Ovary (tissue), 9 donors: ENCODE data around the gene TENM3. TPM values are rescaled to one million over a fixed set of nuclear protein-coding genes. Genes with fewer than 3 reads are reported as not detected.

ENCODE experiments used
- DNase-seq, 5 donors: peaks; one replicate each; pipeline ENCODE4 v3.0.0-alpha.2; 2019 to 2020
- H3K27ac ChIP-seq, 2 donors: fragments of 200-600 bp; one replicate each; pipeline versions ENCODE4 v1.5.1 to v1.8.0; 2019 to 2022
- H3K27me3 ChIP-seq: fragments of 200-600 bp; one replicate; pipeline ENCODE4 v1.8.0; 2022
- H3K36me3 ChIP-seq: fragments of 200-600 bp; sonication (generic); one replicate; pipeline ENCODE4 v1.5.1; 2019
- H3K4me1 ChIP-seq: one replicate; pipeline ENCODE4 v1.8.1; 2013; ENCODE audit warnings: mild to moderate bottlenecking, moderate library complexity; ENCODE audit not compliant: insufficient read depth
- H3K4me3 ChIP-seq: fragments of 200-600 bp; sonication (generic); one replicate; pipeline ENCODE4 v1.5.1; 2017
- H3K9me3 ChIP-seq, 2 donors: fragments of 200-600 bp in 1 of 2; sonication (generic) in 1 of 2; one replicate each; pipeline versions ENCODE4 v1.5.1 to v1.8.1; 2013 to 2019; ENCODE audit warnings: mild to moderate bottlenecking in 1 of 2, moderate library complexity in 1 of 2
- CTCF ChIP-seq, 3 donors: fragments of 450-650 bp in 2 of 3; fragments of 200-600 bp in 1 of 3; IDR thresholded peaks; one replicate each; pipeline versions ENCODE4 v1.5.1 to v1.8.0; 2016 to 2022; ENCODE audit warnings: antibody characterized with exemption in 3 of 3, mild to moderate bottlenecking in 1 of 3
- EP300 ChIP-seq: sonication (generic); formaldehyde crosslinking; IDR thresholded peaks from one replicate; pipeline ENCODE4 v1.6.1; 2017; ENCODE audit warnings: antibody characterized with exemption
- POLR2A ChIP-seq: fragments of 450-650 bp; IDR thresholded peaks from one replicate; pipeline ENCODE4 v1.6.1; 2017; ENCODE audit warnings: antibody characterized with exemption, mild to moderate bottlenecking, moderate library complexity
- WGBS, 3 donors: extraction: QIAGEN DNeasy Blood & Tissue Kit in 1 of 3; methylation state at CpG; one replicate each; pipeline versions ENCODE4 v1.1.5 to v1.1.7; 2013 to 2017; 5-methylcytosine and 5-hydroxymethylcytosine counted together
- intact Hi-C, 4 donors: fragments of 100-400 bp; cut with DNase I; formaldehyde crosslinking; loops; one replicate each; pipeline versions ENCODE4 v1.11.0 to v1.15.1; 2022 to 2023
- polyA plus RNA-seq, 2 donors: library from polyadenylated mRNA; stranded (reverse); fragments of 200-250 nt in 1 of 2; fragments of 350-450 nt in 1 of 2; fragmentation: Illumina TruSeq in 1 of 2; extraction: RNeasy Lipid Tissue Mini Kit (QIAGEN cat#74804) in 1 of 2; gene quantifications; one replicate each; pipeline ENCODE4 v1.2.3, GENCODE V29; 2013 to 2014
- total RNA-seq, 7 donors: library from RNA; depleted of rRNA in 2 of 7; stranded (reverse); fragments of >200 nt in 2 of 7; fragmentation: NEBNext Ultra II Directional in 3 of 7; extraction: Animal tissue kit (Norgen Biotek cat#: 25700) in 3 of 7; gene quantifications; one replicate each; pipeline versions ENCODE4 v1.1.0 to v1.2.4, GENCODE V29; 2016 to 2023
- donor health status: DM: no; HTN: no; CAD: no; lungs with moderate emphysema.
- donor health status: DM: no; HTN: no; CAD: no.
- donor health status: Bipolar disorder and iron deficiency.
- donor health status: DM: yes; HTN: yes; CAD: no.
- donor health status: DM: no; HTN: no; CAD: no.
- donor health status: DM: yes; HTN: yes; CAD: no.

Gene TENM3
- total and polyA plus RNA-seq, 9 donors, result 0.82 to 16.1 (median 5.7) TPM

GRCh38 chr4:182583703-182584415 lies 340.7 kb downstream of the TENM3 start:
- Histone ChIP-seq H3K4me3 (no peak overlapping the region), H3K4me1 (no peaks in the 10 kb centered on the region), H3K27ac (no peak overlapping the region), H3K27me3 (peaks cover 2% of the 10 kb centered on the region), H3K36me3 (no peaks in the 10 kb centered on the region), H3K9me3 (no peaks in the 10 kb centered on the region)
- no peak for TF ChIP-seq POLR2A
- no peak for TF ChIP-seq EP300
- TF ChIP-seq CTCF (IDR thresholded peaks at IDR 0.05), result no peak
- 56 to 65% (median 64%) methylated on average over 3 of the region's 3 CpGs for WGBS, 3 donors
- no peak for DNase-seq
- intact Hi-C loops, result no loop called here

- peaks cover 2% of the 10 kb centered on the region for H3K27me3 ChIP-seq
- 61 to 68% (median 67%) methylated on average over 7 of the region's 7 CpGs for WGBS, 3 donors
- H3K4me3 ChIP-seq, result no peak overlapping the region
- intact Hi-C loops, result no loop called here
- no peaks in the 10 kb centered on the region for H3K4me1 ChIP-seq
- H3K36me3 ChIP-seq, result no peaks in the 10 kb centered on the region
- TF ChIP-seq EP300 (no peak), CTCF (IDR thresholded peaks at IDR 0.05) (no peak), POLR2A (no peak)
- H3K27ac ChIP-seq, result no peak overlapping the region
- DNase-seq, result no peak
- no peaks in the 10 kb centered on the region for H3K9me3 ChIP-seq
These were observed 342.1 kb downstream of the TENM3 start for GRCh38 chr4:182585321-182585720.

- TF ChIP-seq EP300 (no peak), CTCF (IDR thresholded peaks at IDR 0.05) (no peak), POLR2A (no peak)
- H3K9me3 ChIP-seq, result no peaks in the 10 kb centered on the region
- no peaks in the 10 kb centered on the region for H3K36me3 ChIP-seq
- no peak overlapping the region for H3K4me3 ChIP-seq
- intact Hi-C loops, result no loop called here
- no peaks in the 10 kb centered on the region for H3K4me1 ChIP-seq
- WGBS, 3 donors, result 91 to 99% (median 91%) methylated on average over 2 of the region's 2 CpGs
- no peak overlapping the region for H3K27ac ChIP-seq
- DNase-seq, result no peak
- H3K27me3 ChIP-seq, result peaks cover 2% of the 10 kb centered on the region
These were observed 345.9 kb downstream of the TENM3 start for GRCh38 chr4:182589100-182589499.

GRCh38 chr4:182593402-182593801 lies 350.2 kb downstream of the TENM3 start:
- TF ChIP-seq EP300 (no peak), CTCF (IDR thresholded peaks at IDR 0.05) (no peak), POLR2A (no peak)
- Histone ChIP-seq H3K4me3 (no peak overlapping the region), H3K9me3 (no peaks in the 10 kb centered on the region), H3K27ac (no peak overlapping the region), H3K36me3 (no peaks in the 10 kb centered on the region), H3K27me3 (no peaks in the 10 kb centered on the region), H3K4me1 (no peaks in the 10 kb centered on the region)
- 70 to 74% (median 72%) methylated on average over 7 of the region's 7 CpGs for WGBS, 3 donors
- DNase-seq, result no peak
- intact Hi-C loops, result no loop called here
